NCI-H748 treated with DMSO at 0.1 percent for 48 hours (cell line): ENCODE measurements around the gene ACTL6B.
"Not testable (repeated sequence)": the region's sequence is repeated elsewhere in the genome, so short reads cannot be mapped to it uniquely, and the experiment has no call there.

ENCODE experiments used
- DNase-seq: peaks from one replicate; lab custom pipeline; 2025; lab: John Stamatoyannopoulos, UW

The ACTL6B gene

GRCh38 chr7:100671353-100672327, 15.4 kb upstream of the ACTL6B start:
- DNase-seq = no peak

- DNase-seq = no peak
These were observed 13.8 kb upstream of the ACTL6B start for GRCh38 chr7:100670074-100670473.

DNA sequence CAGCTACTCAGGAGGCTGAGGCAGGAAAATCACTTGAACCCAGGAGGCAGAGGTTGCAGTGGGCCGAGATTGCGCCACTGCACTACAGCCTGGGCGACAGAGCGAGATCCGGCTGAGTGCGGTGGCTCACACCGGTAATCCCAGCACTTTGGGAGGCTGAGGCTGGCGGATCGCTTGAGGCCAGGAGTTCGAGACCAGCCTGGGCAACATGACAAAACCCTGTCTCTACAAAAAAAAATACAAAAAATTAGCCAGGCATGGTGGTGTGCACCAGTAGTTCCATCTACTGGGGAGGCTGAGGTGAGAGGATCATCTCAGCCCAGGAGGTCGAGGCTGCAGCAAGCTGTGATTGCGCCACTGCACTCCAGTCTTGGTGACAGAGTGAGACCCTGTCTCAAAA, 12.9 kb upstream of the ACTL6B start:
- DNase-seq = not testable (repeated sequence)

- DNase-seq = no peak
These were observed 11.8 kb upstream of the ACTL6B start for GRCh38 chr7:100668069-100668449.

DNA sequence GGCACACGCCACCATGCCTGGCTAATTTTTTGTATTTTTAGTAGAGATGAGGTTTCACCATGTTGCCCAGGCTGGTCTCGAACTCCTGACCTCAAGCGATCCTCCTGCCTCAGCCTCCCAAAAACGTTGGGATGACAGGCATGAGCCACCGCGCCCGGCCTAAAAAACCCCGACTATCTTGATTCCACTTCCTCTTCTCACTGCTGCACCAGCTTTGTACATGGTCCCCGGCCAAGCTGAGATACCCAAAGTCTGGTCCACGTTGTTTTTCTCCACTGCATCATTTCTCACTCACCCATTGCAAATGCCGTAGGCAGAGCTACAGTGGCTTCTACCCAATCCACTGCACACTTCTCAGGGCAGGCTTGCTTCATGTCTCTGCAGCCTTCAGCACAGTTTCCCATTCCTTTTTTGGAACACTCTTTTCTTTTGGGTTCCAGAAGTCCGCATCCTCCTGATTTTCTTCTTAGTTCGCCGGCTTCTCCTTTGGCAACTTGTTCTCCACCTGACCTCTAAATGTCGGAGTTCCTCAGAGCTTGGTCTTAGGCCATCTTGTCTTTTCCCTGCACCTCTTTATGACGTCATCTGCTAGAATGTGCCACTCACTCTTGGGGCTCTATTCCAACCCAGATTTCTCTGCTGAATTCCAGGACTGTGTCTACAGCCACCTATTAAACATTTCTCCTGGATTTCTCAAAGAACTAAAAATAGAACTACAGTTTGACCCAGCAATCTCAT, 11.3 kb upstream of the ACTL6B start:
- no peak for DNase-seq

DNA sequence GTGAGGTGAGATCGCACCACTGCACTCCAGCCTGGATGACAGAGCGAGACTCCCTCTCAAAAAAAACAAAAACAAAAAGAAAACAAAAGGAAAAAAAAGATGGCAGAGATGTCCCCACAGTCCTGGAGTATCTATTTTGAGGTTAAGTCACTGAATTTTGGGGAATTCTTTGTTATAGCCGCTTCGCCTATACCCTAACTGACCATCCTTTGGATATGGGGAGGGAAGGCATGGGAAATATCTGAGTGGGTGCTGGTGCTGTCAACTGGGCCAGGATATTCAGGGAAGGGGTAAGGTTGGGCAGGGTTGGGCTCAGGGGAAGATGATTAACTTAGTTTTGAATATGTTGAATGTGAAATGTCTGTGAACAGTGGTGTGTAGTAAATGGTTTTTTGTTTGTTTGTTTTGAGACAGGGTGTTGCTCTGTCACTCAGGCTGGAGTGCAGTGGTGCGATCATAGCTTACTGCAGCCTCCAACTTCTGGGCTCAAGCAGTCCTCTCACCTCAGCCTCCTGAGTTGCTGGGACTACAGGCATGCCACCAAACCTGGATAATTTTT, 9.0 kb upstream of the ACTL6B start:
- no peak for DNase-seq

- DNase-seq = not testable (repeated sequence)
These were observed 6.0 kb upstream of the ACTL6B start for GRCh38 chr7:100662194-100662776.

- DNase-seq = no peak
These were observed 1.1 kb downstream of the ACTL6B start for GRCh38 chr7:100654908-100655831.

DNA sequence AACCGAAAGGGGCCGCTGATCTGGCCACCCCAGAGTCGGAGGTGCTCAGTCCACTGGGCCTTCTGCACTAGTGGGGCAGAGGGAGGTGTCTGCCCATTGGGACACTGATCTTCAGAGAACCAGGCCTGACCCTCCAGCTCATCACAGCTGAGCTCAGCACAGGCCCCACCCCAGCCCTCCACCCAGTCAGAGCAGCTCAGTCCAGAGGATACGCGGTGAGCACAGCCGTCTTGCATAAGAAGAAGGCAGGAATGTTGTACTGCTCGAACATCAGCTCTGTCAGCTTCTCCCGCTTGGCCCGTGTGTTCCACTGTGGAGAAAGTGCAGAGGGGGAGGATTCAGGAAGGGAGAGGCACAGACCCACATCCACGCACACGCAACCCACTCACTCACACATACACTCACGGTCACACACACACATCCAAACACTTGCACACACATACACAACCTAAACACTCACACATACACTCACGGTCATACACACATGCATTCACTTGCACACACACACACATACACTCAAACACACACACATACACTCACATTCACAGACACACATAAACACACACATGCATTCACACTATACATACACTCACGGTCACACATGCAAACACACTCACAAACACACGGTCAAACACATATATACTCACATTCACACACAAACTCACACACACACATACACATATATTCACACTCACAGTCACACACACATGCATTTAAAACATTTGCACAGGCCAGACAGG, 6.3 kb downstream of the ACTL6B start:
- DNase-seq = no peak

GRCh38 chr7:100642534-100642907, 13.7 kb downstream of the ACTL6B start:
- DNase-seq = no peak

GRCh38 chr7:100641860-100642533, 14.3 kb downstream of the ACTL6B start:
- DNase-seq = no peak

DNA sequence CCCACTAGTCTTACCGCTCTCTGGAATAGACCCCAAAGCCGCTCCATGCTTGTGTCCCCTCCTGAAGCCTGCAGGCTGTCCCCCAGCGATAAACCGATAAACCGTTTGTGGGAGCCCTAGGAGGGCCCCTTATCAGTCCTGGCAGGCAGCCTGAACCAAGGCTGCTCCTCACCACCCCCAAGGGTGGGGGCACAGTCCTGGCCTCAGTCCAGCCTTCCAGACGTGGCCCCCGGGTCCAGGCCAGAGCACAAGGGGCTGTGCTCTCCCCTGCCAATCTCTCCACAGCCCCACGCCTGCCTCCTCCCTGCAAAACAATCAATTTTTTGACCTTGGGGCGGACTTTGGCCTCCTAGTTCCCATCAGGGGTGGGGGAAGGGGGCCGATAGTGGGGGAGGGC, 14.8 kb downstream of the ACTL6B start, which contains the start of gene TFR2:
Gene TFR2, minus strand, starts transcription at position 90 of the 397 bp plus-strand sequence. Its CDS starts 43 bp downstream, at position 47.
- DNase-seq = no peak

DNA sequence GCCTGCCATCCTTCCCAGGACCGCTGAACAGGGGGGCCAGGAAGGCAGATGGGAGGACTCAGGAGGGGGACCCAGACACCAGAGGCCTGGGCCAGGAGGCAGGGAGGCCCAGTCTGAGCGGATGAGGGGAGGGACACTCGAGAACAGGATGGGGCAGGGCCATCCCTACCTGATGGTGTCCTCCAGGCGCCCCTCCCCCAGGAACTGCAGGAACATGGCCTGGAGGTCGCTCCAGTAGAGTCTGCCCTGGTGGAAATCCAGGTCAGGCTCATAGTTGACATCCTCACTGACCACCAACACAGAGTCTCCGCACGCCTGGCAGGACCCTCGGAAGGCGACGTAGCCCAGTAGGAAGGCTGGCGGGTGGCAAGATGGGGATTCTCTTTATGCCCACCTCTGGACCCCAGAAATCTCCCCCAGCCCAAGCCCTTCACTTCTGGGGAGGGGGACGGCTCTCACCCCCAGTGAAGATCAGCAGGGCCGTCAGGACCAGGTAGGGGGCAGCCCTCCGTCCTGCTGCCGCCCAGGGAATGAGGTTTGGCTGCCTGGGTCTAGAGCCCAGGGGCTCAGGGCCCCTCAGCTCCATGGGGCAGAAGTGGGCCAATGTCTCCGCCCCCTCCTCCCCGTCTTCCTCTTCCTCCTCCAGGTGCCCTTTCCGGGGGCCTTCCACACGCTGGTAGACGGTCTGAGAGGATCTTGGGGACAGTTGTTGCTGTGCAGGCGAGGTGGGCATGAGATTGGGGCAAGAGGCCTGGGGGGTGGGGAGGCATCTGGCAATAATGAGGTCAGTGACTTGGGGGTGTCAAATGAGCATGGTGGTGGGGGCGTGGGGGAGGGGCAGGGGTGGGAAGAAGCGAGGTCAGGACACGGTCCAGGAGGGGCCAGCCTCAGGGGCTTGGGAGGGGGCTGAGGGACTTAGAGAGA, 15.5 kb downstream of the ACTL6B start:
- DNase-seq = no peak

- no peak for DNase-seq
These were observed 16.2 kb downstream of the ACTL6B start for GRCh38 chr7:100639995-100640516.

GRCh38 chr7:100632951-100633717, 23.1 kb downstream of the ACTL6B start:
- DNase-seq = no peak

- no peak for DNase-seq
These were observed 26.2 kb downstream of the ACTL6B start for GRCh38 chr7:100630066-100630465.

GRCh38 chr7:100629117-100629716, 27.0 kb downstream of the ACTL6B start:
- DNase-seq = peak; percentile 5

- no peak for DNase-seq
These were observed 29.1 kb downstream of the ACTL6B start for GRCh38 chr7:100627238-100627549.
